ENCODE data around the gene FBXO22. TPM values are rescaled to one million over a fixed set of nuclear protein-coding genes. Genes with fewer than 3 reads are reported as not detected.
"Not testable (repeated sequence)": the region's sequence is repeated elsewhere in the genome, so short reads cannot be mapped to it uniquely, and the experiment has no call there.

FBXO22 gene
- total RNA-seq, 1 donor: 10.3 TPM

DNA sequence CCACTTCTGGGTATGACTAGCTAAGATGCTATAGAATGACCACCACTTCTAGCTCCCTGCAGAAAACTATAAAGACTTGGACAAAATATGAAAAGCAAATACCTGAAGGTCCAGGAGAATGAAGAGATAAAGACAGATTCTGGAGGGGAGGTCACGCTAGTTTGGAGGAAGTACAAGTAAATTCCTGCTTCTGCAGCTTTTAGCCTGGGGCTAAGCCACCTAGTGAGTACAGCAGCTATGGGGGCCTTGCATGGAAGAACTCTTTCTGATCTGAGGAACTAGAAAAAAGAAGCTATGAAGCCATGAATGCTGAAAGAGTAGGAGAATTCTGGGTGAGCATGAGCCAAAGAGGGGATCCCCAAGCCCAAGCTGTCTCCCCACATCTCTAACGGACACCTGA, 78.8 kb downstream of the FBXO22 start:
- Histone ChIP-seq H3K27me3 (ENCODE audit: insufficient read depth, low read length) (peaks cover 7% of the 10 kb centered on the region), H3K9me3 (ENCODE audit: low read depth, low read length) (no peaks in the 10 kb centered on the region), H3K4me1 (ENCODE audit: insufficient read depth, low read length) (peaks cover 4% of the 10 kb centered on the region), H3K4me3 (ENCODE audit: low read length) (no peak overlapping the region)

DNA sequence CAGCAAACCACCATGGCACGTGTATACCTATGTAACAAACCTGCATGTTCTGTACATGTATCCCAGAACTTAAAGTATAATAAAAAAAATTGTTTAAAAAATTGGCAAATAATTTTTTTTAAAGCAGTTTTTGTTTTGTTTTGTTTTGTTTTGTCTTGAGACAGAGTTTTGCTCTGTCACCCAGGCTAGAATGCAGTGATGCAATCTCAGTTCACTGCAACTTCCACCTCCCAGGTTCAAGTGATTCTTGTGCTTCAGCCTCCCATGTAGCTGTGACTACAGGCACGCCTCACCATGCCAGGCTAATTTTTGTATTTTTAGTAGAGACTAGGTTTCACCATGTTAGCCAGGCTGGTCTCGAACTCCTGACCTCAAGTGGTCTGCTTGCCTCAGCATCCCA, 81.0 kb downstream of the FBXO22 start:
- H3K4me3 ChIP-seq (ENCODE audit: low read length); H3K9me3 ChIP-seq (ENCODE audit: low read depth, low read length); H3K27me3 ChIP-seq (ENCODE audit: insufficient read depth, low read length); H3K4me1 ChIP-seq (ENCODE audit: insufficient read depth, low read length): not testable (repeated sequence)

DNA sequence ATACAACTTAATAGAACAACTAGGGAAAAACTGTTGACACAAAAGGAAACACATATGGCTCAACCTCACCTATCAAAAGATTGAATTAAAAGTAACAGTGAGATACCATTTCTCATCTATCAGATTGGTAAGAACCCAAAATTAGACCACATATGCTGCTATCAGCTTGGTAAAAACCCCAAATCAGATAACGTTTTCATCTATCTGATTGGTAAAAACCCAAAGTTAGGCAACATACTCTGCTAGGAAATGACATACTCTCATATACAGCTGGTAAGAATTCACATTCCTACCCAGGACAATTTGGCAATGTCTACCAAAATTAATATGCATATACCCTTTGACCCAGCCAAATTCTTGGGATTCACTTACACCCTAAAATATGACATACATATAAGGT, 82.3 kb downstream of the FBXO22 start:
- H3K4me1 ChIP-seq (ENCODE audit: insufficient read depth, low read length): peaks cover 4% of the 10 kb centered on the region
- peaks cover 3% of the 10 kb centered on the region for H3K27me3 ChIP-seq (ENCODE audit: insufficient read depth, low read length)
- H3K4me3 ChIP-seq (ENCODE audit: low read length): no peak overlapping the region
- H3K9me3 ChIP-seq (ENCODE audit: low read depth, low read length): no peaks in the 10 kb centered on the region

DNA sequence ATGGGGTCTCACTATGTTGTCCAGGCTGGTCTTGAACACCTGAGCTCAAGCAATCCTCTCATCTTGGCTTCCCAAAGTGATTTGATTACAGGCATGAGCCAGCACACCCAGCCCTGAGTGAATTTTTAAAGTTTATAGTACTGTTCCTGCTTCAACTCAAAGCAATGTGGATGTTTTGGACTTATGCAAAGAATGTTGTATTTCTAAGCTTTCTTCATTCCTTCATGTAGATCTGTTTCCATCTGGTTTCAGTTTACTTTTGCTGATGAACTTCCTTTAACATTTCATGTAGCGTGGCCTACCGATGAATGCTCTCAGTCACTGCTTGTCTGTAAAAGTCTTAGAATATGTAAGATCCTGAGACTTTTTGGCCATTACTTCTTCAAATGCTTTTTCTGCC, 85.4 kb downstream of the FBXO22 start:
- H3K9me3 ChIP-seq (ENCODE audit: low read depth, low read length): no peaks in the 10 kb centered on the region
- no peak overlapping the region for H3K4me3 ChIP-seq (ENCODE audit: low read length)

DNA sequence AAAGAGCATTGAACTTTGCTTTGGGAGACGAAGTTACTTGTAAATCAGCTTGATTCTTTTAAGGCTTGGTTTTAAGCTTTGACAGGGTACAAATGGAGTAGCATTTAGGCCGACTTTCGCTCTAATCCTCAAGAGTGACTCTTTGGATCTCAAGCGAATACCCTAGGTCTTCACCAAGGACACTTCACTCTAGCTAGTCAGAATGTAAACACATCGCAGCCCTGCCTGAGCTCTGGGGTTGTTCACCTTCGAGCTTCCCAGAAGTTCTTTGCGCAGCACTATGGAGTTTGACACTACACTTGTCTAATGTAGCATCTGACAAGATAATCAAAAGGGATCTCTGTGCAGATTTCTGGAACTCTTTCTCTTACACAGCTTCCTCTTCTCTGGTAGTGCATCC, 86.2 kb downstream of the FBXO22 start:
- Histone ChIP-seq H3K9me3 (ENCODE audit: low read depth, low read length) (no peaks in the 10 kb centered on the region), H3K4me3 (ENCODE audit: low read length) (no peak overlapping the region), H3K27me3 (ENCODE audit: insufficient read depth, low read length) (peaks cover 4% of the 10 kb centered on the region), H3K4me1 (ENCODE audit: insufficient read depth, low read length) (peaks cover 2% of the 10 kb centered on the region)

More for the DNA sequence above, 85.4 kb downstream of the FBXO22 start:
- peaks cover 3% of the 10 kb centered on the region for H3K27me3 ChIP-seq (ENCODE audit: insufficient read depth, low read length)
- H3K4me1 ChIP-seq (ENCODE audit: insufficient read depth, low read length): peaks cover 4% of the 10 kb centered on the region

Other genes with a start within 250 kb of the FBXO22 start
- gene CSPG4, start 191.0 kb upstream of the FBXO22 start, total RNA-seq: under 0.01 TPM
- 46.5 TPM for gene UBE2Q2, start 60.4 kb upstream of the FBXO22 start, total RNA-seq
- 0.84 TPM for gene NRG4, start 108.5 kb downstream of the FBXO22 start, total RNA-seq
- gene TMEM266, start 156.1 kb downstream of the FBXO22 start, total RNA-seq: not detected

Measured in mononuclear cell (primary cell).